ENCODE data around the gene ATP9B.

- no peak for TF ChIP-seq CTCF (IDR thresholded peaks at IDR 0.05 in 2 of 3, conservative IDR thresholded peaks at IDR 0.05 in 1 of 3; ENCODE audit: borderline replicate concordance in 1 of 3, insufficient read depth in 1 of 3, low read depth in 2 of 3, low read length in 2 of 3)
- no peak for TF ChIP-seq MAX (IDR thresholded peaks at IDR 0.05)
These were observed 236.7 kb downstream of the ATP9B start for GRCh38 chr18:79305911-79306310.

Measured in HCT116 (cell line).